ENCODE results near the gene AGRN.
"Not testable (repeated sequence)": the region's sequence is repeated elsewhere in the genome, so short reads cannot be mapped to it uniquely, and the experiment has no call there.

The AGRN gene

GRCh38 chr1:1051127-1051810, 31.3 kb downstream of the AGRN start:
- no peak for DNase-seq (ENCODE audit: low read depth, low spot score)

GRCh38 chr1:1052003-1052840, 32.3 kb downstream of the AGRN start:
- no peak for DNase-seq (ENCODE audit: low read depth, low spot score)

- DNase-seq (ENCODE audit: low read depth, low spot score), result no peak
These were observed 33.1 kb downstream of the AGRN start for GRCh38 chr1:1053022-1053421.

GRCh38 chr1:1053682-1054081, 33.8 kb downstream of the AGRN start:
- DNase-seq (ENCODE audit: low read depth, low spot score), result no peak

- no peak for DNase-seq (ENCODE audit: low read depth, low spot score)
These were observed 34.3 kb downstream of the AGRN start for GRCh38 chr1:1054099-1054700.

- DNase-seq (ENCODE audit: low read depth, low spot score), result no peak
These were observed 35.1 kb downstream of the AGRN start for GRCh38 chr1:1054971-1055370.

DNA sequence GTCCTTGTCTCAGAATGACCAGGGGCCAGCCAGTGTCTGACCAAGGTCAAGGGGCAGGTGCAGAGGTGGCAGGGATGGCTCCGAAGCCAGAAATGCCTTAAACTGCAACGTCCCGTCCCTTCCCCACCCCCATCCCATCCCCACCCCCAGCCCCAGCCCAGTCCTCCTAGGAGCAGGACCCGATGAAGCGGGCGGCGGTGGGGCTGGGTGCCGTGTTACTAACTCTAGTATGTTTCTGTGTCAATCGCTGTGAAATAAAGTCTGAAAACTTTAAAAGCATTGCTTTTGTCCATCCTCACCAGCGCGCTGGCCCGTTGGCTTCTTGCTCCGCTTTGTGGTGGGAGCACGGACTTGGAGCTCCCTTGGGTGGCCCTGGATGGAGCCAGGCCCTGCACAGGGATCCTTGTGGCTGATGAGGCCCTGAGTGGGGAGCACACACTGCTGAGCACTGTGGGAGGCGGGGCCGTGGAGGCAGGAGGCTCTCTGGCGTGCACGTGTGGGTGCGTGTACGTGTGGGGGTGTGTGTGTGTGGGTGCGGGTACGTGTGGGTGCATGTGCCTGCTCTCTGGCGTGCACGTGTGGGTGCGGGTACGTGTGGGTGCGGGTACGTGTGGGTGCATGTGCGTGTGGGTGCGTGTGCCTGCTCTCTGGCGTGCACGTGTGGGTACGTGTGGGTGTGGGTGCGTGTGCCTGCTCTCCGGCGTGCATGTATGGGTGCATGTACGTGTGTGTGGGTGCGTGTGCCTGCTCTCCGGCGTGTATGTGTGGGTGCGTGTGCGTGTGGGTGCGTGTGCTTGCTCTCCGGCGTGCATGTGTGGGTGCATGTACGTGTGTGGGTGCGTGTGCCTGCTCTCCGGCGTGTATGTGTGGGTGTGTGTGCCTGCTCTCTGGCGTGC, 36.2 kb downstream of the AGRN start:
- no peak for DNase-seq (ENCODE audit: low read depth, low spot score)

- not testable (repeated sequence) for DNase-seq (ENCODE audit: low read depth, low spot score)
These were observed 37.8 kb downstream of the AGRN start for GRCh38 chr1:1057769-1058087.

DNA sequence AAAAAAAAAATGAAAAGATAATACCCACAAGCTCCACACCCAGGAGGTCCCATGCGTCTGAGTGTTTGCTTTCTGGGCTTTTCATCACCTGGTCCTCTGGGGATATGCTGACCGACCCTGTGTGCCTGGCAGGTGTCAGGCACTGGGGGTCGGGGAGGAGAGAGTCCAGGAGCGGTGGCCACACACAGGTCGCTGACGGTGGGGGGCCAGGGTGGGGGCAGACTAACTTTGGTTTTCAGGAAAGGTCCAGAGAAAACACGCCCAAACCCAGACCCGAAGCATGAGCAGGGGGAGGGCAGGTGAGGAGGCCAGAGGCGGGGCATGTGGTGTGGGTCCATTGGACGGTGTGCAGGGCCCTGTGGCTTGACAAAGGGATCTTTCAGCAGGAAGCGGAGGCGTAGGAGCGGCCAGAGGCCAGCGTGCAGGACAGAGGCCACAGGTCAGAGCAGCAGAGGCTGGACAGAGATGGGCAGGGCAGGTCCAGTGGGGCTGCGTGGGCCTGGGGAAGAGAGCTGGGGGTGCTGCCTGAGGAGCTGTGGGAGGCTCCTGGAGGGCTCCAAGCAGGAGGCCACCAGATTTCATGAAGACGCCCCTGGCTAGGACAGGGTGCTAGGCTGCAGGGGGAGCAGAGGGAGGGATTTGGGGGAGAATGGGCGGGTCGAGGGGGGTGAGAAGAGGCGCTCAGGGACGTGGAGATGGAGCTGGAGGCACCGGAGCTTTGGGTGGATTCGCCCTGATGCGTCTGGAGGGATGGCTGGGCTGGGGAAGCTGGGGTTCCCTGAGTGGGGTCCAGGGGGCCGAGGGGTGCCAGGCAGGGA, 38.4 kb downstream of the AGRN start:
- no peak for DNase-seq (ENCODE audit: low read depth, low spot score)

GRCh38 chr1:1058921-1059493, 39.1 kb downstream of the AGRN start:
- no peak for DNase-seq (ENCODE audit: low read depth, low spot score)

- peak; percentile 90 for DNase-seq (ENCODE audit: low read depth, low spot score)
These were observed 39.8 kb downstream of the AGRN start for GRCh38 chr1:1059494-1060280.

- DNase-seq (ENCODE audit: low read depth, low spot score), result no peak
These were observed 40.5 kb downstream of the AGRN start for GRCh38 chr1:1060281-1061000.

- no peak for DNase-seq (ENCODE audit: low read depth, low spot score)
These were observed 41.9 kb downstream of the AGRN start for GRCh38 chr1:1061682-1062345.

- DNase-seq (ENCODE audit: low read depth, low spot score), result no peak
These were observed 42.6 kb downstream of the AGRN start for GRCh38 chr1:1062348-1063163.

GRCh38 chr1:1063261-1063944, 43.5 kb downstream of the AGRN start:
- no peak for DNase-seq (ENCODE audit: low read depth, low spot score)

DNA sequence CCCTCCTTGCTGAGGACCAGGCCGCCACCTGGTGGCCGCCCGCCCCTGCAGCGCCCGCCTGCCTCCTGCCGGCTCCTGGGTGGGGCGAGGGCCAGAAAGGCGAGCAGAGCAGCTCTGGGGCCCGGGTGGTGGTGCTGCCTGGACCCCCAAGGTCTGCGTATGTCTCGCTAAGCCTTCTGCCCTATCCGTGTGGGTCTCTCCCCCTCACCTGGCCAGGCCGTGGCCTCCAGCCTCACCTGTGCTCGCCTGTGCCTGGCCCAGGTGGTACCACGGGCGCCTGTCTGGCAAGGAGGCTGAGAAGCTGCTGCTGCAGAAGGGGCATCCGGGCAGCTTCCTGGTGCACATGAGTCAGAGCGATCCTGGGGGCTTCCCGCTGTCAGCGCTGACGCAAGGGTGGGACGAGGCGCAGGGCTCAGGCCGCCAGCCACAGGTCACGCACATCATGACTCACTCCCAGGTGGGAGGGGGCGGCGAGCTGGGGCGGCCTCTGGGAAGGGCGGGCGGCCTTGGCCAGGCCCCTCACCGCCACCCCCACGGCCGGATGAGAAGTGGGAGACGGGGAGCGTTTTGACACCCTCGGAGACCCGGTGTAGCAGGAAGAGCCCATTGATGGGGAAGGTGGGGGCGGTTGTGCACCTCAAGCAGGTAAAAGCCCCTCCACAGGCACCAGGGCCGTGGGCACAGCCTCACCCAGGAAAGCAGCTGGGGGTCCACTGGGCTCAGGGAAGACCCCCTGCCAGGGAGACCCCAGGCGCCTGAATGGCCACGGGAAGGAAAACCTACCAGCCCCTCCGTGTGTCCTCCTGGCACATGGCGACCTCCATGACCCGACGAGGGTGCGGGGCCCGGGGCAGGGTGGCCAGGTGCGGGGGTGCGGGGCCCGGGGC, 44.3 kb downstream of the AGRN start:
- peak; percentile 80 for DNase-seq (ENCODE audit: low read depth, low spot score)
